Activated B cell treated with CpG ODN at 0.5 μM for 24 hours (primary cell): ENCODE data around the gene GNAO1. TPM values are rescaled to one million over a fixed set of nuclear protein-coding genes. Genes with fewer than 3 reads are reported as not detected.

Experiments used
- total RNA-seq: library from RNA; stranded (reverse); gene quantifications from 2 replicates; pipeline ENCODE4 v1.2.3, GENCODE V29; 2022

The GNAO1 gene
- total RNA-seq, 1 donor from 2014 or later = 0.53 TPM

Other genes with a start within 250 kb of the GNAO1 start
- 118 and 134 TPM in 2 replicates for gene AMFR, start 234.1 kb downstream of the GNAO1 start, total RNA-seq